GM21723 (cell line): ENCODE measurements around the gene THAP6.
"Not testable (repeated sequence)": the region's sequence is repeated elsewhere in the genome, so short reads cannot be mapped to it uniquely, and the experiment has no call there.

ENCODE experiments used
- ATAC-seq: cut with Tn5 transposase; IDR thresholded peaks from one replicate; pipeline ENCODE4 v1.9.1; 2021; ENCODE audit warnings: mild to moderate bottlenecking, moderate library complexity; ENCODE audit not compliant: unreplicated experiment

Gene THAP6

DNA sequence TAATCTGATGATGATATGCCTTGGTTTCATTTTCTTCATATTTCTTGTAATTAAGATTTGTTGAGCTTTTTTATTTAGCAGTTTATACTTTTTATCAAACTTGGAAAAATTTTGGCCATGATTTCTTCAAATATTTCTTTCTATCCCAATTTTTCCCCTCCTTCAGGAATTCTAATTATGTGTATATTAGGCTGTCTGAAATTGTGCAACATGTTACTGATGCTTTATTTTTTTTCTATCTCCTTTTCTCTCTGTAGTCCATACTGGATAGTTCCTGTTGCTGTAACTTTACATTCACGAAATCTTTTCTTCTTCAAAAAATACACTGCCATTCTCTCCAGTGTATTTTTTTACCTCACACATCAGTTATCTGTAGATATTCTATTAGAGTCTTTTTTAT lies 10.8 kb downstream of the THAP6 start:
- no peak for ATAC-seq

DNA sequence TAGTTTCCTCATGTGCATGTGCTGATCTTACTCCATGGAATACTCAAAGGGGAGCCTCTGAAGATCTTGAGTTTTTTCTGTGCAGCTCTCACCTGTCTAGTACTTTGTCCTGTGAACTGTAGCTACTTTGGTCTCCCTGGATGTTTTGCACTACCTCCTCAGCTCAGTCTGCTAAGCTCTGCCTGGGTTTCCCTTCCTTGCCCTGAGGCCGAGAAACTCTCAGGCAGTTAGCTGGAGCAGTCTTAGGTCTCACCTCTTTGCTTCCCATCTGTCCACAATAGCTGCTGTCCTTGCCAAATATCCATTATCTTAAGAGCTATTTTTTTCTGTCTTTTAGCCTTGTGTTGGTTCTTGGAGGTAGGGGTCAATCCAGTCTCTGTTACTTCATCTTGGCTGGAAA lies 11.6 kb downstream of the THAP6 start:
- no peak for ATAC-seq

DNA sequence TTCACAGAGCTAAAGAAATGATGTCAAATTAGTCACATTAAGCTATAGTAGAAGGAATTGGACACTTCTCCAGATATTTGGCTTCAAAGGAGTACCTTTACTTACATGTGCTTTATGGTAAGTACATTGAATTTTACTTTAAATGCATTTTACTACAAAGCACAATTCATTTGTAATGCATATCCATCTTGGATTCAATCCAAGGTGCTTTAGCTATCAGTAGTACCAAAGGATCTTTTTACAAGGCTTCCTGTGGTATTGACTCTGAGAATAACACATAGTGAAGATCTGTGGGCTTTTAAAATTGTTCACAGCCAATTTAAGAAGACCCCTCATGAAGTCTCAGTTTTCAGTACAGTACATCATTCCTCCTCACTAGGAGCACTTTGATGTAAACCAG lies 13.2 kb downstream of the THAP6 start:
- no peak for ATAC-seq

DNA sequence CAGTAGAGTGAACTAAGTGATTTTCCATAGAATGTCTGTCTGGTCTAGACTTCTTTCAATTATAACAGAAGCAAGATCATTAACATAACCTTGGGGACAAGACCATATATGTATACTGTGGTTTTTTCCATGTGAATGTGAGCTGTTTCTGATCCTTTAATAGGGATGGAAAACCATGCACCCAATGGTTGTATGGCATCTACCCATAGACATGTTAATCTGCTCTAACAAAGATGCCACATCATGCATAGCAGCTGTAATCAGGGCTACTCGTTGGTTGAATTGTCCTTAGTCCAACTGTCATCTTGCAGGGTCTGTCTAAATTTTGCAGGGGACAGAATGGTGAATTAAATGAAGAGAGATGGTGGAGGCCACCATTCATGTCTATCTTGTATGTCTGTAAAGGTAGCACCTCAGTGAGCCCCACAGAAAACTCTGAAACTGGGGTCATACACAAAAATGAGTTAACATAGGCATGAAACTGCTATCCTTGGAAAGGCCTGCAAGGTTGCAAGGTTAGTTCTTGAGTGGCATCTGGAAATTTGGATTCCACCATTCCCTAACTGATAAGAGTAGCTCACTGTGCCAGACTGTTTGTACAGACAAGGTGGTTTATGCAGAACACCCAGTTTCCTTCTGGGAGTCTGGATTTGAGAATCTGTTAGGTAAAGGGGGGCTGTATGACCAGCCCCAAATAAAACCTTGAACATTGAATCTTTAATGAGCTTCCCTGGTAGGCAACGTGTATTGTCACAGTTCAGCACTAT lies 16.5 kb downstream of the THAP6 start:
- ATAC-seq = no peak

DNA sequence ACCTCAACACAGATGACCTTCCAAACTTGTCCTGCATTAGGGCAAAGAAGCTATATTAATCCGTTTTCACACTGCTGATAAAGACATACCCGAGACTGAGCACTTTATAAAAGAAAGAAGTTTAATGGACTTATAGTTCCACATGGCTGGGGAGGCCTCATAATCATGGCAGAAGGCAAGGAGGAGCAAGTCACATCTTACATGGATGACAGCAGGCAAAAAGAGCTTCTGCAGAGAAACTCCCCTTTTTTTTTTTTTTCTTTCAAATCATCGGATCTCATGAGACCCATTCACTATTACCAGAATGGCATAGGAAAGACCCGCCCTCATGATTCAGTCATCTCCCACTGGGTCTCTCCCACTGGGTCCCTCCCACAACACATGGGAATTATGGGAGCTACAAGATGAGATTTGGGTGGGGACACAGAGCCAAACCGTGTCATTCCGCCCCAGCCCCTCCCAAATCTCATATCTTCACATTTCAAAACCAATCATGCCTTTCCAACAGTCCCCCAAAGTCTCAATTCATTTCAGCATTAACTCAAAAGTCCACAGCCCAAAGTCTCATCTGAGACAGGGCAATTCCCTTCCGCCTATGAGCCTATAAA lies 17.4 kb downstream of the THAP6 start:
- ATAC-seq = not testable (repeated sequence)

DNA sequence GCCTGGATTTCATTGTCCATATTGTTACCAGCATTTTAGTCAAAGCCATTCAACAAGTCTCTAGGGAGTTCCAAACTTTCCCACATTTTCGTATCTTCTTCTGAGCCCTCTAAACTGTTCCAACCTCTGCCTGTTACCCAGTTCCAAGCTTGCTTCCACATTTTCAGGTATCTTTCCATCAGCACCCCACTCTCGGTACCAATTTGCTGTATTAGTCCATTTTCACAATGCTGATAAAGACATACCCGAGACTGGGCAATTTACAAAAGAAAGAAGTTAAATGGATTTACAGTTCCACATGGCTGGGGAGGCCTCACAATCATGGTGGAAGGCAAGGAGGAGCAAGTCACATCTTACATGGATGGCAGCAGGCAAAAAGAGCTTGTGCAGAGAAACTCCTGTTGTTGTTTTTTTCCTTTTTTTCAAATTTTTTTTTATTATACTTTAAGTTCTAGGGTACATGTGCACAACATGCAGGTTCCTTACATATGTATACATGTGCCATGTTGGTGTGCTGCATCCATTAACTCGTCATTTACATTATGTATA lies 19.1 kb downstream of the THAP6 start:
- ATAC-seq = not testable (repeated sequence)

DNA sequence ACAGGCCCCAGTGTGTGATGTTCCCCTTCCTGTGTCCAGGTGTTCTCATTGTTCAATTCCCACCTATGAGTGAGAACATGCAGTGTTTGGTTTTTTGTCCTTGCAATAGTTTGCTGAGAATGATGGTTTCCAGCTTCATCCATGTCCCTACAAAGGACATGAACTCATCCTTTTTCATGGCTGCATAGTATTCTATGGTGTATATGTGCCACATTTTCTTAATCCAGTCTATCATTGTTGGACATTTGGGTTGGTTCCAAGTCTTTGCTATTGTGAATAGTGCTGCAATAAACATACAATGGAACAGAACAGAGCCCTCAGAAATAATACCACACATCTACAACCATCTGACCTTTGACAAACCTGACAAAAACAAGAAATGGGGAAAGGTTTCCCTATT lies 19.7 kb downstream of the THAP6 start:
- ATAC-seq = not testable (repeated sequence)

DNA sequence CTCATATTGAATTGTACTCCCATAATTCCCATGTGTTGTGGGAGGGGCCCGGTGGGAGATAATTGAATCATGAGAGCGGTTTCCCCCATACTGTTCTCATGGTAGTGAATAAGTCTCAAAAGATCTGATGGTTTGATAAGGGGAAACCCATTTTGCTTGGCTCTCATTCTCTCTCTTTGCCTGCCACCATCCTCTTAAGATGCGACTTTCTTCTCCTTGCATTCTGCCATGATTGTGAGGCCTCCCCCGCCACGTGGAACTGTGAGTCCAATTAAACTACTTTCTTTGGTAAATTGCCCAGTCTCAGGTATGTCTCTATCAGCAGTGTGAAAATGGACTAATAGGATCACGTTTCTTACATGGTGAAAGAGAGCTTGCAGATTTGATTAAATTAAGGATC lies 23.0 kb downstream of the THAP6 start:
- not testable (repeated sequence) for ATAC-seq

DNA sequence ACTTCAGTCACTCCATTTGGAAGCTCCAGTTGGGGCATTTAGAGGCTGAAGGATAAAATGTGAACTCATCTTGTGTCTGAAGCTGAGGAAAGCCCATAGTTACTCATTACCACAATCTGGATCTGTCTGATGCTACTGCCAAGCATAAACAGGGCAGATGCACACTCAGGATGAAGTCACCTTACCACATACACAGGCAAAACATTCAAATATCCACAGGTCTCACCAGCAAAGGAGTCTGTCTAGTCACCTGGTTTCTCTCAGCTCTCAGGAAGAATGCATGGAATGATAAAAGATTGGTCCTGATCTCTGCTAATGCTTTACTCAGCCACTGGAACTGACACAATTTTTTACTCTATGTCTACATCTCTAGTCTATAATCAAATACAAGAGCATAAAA lies 28.6 kb downstream of the THAP6 start:
- ATAC-seq = no peak

DNA sequence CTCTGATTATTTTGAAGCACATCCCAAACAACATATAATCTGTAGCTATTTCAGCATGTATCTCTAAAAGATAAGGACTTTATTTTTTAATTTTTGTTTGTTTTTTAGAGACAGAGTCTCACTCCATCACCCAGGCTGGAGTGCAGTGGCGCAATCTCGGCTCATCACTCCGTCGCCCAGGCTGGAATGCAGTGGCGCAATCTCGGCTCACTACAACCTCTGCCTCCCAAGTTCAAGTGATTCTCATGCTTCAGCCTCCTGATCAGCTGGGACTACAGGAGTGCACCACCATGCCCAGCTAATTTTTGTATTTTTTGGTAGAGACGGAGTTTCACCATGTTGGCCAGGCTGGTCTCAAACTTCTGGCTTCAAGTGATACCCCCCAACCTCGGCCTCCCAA lies 29.9 kb downstream of the THAP6 start:
- not testable (repeated sequence) for ATAC-seq

DNA sequence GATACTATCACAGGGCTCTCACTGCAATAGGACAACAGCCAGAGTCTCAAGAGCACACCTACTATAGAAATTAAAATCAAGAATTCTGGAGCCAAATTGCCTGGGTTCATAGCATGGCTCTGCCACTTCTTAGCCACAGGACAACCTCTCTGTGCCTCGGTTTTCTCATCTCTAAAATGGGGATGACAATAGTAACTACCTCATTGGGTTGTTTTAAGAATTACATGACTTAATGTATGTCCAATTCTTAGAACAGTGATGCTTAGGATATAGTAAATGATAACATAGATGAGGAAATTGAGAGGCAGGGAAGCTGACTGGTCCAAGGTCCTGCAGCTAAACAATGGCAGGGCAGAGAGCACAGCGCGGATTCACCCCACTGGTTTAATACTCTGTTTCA lies 30.6 kb downstream of the THAP6 start:
- no peak for ATAC-seq

DNA sequence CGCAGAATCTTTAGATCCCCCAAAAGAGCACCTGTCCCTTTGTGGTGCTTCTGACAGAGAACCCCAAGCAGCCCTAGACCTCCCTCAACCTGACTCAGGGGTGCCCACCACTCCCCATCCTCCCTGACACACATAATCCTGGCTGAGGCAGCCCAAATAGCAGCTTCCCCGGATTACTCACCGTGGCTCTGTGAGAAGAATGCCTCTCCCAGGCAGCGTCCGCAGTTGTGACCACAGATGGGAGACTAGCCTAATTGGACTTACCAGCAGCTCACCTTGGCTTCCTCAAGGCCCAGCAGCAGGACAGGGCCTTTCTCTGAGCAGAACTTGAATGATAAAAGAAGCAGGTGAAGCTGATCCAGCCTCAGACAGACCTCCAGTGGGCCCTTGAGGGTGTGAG lies 31.3 kb downstream of the THAP6 start:
- ATAC-seq = no peak

DNA sequence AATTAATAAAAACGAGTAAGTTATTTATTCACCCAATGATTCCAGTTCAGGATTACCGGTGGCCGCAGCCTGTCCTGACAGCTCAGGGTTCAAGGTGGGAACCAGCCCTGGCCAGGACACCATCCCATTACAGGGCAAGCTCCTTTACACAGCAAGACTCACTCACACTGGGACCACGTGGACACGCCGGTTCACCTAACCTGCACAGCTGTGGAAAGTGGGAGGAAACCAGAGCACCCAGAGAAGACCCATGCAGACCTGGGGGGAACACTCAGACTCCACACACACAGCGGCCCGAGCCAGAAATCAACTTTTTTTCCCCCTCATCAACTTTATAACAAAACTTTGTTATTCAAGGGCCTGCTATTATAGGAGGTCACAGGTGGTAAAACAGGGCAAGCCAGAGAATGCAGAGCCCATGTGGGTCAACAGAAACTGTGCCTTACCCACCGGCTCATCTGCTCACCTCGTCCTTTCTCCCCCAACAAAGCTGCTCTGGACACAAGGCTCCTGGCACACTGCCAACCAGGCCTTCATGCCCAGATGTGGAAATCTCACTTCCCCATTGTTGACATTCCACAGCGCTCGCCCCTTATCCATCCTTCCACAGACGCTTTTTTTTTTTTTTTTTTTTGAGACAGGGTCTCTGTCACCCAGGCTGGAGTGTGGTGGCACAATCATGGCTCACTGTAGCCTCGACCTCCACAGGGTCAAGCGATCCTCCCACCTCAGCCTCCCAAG lies 33.5 kb downstream of the THAP6 start:
- ATAC-seq = no peak

DNA sequence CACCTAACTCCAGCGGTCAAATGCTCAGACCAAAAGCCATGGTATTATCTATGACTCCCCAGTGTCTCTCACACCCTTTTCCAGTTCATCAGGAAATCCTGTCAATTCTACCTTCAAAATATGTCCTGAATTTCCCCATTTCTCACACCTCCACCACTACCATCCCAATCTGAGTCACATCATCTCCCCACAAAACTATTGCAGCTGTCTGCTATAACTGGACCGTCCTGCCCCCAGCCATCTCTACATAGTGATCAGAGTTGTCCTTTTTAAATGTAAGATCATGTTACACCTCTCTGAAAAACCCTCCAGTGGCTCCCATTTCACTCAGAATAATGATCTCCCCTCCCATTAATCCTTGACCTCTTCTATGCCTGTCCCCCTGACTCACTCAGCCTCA lies 34.7 kb downstream of the THAP6 start:
- no peak for ATAC-seq

DNA sequence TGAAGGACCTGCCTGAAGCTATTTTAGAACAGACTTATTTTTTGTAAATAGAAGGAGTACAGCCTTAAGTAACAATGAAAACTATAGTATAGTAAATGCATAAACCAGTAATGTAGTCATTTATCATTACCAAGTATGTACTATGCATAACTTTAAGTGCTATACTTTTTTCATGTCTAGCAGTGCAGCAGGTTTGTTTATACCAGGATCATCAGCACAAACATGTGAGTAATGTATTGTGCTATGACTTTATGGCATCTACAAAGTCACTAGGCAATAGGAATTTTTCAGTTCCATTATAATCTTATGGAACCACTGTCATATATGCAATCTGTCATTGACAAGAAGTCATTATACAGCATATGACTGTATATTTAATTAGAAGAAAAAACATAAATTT lies 38.2 kb downstream of the THAP6 start:
- no peak for ATAC-seq

DNA sequence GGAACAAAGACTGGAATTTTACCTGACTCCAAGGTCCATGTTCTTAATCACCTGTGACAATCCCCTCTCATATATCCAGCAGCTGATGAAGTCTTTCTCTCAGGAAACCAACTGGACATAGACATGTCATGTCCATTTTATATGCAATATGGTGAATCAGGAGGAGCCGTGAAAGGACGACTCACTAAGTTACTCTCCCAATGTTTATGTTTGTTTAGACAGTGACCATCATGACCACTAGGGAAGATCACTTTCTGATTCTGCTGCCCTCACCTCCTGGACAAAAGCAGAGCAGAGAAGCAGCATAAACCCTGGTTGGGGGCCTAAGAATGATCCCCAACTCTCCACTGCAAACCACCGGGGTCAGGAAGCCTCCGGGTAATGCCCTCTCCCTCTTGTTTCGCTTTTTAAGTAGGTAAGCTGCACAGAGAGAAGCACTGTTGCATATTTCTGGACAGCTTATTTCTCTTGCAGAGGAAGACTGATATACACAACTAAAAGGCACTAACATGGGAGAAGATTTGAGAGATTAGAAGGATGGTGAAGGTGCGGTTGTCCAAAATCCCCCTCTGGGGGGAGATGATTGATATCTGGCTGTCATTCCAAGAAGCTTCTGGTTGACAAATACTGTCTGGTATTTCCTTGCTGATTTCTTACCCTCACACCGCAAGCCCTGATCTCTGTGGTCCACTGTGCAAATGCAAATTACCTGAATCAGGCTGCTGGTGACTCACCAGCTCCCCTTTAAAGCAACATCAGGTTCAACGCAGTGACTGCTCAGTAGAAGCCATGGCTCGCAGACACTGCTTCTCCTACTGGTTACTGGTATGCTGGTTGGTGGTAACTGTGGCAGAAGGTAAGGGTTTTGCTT lies 41.3 kb downstream of the THAP6 start, which contains the start of gene ODAPH:
Gene ODAPH (plus strand): TSS at position 773 of the 871 bp plus-strand sequence. CDS start 17 bp downstream, at position 790.
- ATAC-seq = peak; percentile 99

DNA sequence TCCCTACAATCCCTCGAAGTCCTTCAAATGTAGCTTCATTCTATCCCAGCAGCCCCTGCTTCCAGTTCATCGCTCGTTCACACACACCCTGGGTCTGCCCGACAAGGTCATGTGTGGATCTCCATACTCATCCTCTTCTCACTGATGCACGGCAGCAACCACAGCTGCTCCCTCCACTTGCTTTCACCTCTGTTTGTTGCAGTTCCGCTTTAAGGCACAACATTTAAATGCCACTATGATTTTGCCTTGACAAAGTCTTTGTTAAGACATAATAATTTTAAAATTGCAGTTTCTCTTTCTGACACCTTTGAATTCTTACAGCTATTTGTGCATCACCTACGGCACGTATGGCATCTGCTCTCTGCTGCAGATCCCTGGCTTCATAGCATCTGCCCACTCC lies 43.4 kb downstream of the THAP6 start:
- ATAC-seq = no peak

DNA sequence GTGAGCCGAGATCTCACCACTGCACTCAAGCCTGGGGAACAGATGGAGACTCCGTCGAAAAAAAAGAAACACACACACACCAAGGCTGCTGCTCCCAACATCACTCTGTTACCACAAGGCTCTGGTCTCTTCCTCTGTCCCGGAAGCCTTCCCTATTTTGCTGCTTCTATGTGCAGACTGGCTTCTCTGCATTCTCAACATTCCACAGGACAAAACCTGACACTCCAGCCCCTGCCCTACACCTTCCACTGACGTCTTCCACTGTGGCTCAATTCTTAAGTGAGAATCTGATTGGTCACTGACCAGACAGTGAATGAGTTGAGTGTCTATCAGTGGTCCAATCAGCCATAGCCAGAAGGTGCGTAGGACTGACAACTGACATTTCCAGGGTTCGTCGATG lies 47.5 kb downstream of the THAP6 start:
- no peak for ATAC-seq

DNA sequence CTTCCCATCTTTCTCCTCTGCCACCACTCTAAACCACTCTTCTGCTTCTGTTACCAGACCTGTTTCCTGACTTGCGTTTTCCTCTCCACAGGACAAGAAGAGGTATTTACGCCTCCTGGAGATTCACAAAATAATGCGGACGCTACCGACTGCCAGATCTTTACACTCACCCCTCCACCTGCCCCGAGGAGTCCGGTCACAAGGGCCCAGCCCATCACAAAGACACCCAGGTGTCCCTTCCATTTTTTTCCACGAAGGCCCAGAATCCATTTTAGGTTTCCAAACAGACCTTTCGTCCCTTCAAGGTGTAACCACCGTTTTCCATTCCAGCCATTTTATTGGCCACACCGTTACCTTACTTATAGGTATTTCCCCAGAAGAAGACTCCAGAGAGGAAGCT lies 49.8 kb downstream of the THAP6 start:
- ATAC-seq = no peak

DNA sequence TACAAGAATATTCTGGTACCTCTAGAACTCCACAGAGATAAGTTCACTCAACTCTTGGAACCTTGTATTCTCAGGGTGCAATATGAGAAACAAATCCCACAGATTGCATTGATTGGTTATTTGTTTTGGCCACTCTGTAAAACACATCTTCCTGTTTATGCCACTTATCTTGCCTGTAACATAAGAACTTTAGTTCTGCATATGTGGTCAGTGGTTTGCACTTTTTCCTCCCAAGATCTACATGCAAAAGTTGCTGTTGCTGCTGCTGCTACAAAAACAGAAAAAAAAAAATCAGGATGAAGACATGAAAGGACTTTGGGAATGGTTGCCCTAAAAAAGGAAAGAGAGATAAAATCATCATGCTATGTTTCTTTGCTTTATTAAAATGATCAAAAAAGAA lies 51.2 kb downstream of the THAP6 start:
- no peak for ATAC-seq

DNA sequence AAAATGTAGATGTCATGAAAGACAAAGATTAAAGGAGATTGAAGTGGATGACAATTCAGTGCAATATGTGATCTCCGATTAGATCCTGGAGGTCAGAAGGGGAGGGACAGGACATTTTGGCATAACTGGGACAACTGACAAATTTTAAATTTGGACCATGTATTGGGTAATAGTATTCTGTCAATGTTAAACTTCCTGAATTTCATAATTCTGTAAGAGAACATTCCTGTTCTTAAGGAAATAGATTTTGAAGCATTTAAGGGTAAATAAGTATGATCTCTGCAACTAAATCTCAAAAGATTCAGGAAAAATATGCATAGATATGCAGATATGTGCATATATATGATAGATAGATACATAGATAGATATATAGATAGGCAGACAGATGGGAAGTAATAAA lies 52.6 kb downstream of the THAP6 start:
- ATAC-seq = no peak
